ENCODE measurements around the gene HACE1.

Gene HACE1

DNA sequence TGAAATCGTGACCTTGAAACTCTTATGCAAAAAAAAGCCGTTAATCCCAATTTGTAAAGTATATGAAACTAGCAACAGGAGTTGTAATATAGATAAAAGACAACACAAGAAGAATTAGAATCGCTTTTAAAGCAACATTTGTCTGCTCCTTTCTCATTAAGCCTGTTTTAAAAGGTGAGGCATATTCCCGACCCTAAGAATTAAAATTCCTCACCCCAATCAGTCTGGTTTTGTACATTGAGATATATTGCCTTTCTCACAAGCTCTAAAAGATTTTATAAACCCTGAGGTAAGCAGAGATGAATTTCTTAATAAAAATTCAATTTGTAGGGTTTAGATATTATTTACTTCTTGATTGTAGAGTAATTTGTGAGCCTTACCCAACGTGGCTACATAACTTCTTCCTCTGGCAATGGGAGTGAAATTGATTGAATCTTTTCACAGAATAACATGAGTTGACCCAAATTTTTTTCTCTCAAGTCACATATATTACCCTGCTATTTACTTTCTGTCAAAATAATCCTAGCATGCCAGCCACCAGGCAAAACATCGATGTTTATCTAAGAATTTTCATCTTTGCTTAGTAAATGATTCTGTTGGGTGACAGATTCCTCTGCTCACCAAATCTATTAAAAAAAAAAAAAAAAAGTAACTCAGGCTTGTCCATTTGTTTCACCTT lies 173.7 kb downstream of the HACE1 start:
- no peak for DNase-seq (ENCODE audit: low spot score)

DNA sequence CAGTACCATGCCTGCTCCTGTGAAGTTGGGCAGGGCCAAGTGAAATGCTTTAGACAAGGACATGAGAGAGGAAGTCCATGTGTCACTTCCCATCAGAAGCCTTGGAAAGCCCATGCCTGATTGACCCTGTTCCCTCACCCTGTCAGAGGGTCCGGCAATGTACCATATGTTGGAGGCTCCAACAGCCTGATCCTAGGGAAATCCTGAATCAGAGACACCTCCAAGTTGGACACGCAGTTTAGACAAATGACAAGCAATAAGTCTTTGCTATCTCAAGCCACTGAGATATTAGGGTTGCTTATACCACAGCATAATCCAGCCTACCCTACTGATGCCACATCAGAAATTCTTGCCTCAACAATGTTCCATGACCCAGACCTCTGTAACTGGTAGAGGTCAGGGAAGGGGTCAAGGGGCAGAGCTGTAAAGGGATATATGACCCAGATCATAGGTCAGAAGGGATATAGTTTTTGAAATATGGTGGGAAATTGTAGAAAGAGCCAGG lies 174.8 kb downstream of the HACE1 start:
- no peak for DNase-seq (ENCODE audit: low spot score)

DNA sequence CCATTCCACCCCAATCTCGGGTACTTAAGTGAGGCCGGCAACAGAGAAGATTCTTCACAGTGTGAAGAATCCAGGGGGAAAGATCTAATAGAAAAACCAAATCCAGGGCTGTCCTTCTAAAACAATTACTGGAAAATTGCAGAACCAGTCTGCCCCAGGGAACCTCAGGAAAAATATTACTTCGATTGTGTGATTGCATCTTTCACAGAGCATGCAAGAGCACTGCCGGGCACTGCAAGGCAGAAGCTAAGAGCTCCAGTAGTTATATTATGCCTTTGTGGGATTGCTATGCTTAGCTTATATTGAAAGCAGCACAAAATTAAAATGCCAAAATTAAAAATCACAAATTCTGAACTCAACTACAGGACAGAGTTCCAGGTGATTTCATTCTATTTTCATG lies 175.9 kb downstream of the HACE1 start:
- no peak for DNase-seq (ENCODE audit: low spot score)

DNA sequence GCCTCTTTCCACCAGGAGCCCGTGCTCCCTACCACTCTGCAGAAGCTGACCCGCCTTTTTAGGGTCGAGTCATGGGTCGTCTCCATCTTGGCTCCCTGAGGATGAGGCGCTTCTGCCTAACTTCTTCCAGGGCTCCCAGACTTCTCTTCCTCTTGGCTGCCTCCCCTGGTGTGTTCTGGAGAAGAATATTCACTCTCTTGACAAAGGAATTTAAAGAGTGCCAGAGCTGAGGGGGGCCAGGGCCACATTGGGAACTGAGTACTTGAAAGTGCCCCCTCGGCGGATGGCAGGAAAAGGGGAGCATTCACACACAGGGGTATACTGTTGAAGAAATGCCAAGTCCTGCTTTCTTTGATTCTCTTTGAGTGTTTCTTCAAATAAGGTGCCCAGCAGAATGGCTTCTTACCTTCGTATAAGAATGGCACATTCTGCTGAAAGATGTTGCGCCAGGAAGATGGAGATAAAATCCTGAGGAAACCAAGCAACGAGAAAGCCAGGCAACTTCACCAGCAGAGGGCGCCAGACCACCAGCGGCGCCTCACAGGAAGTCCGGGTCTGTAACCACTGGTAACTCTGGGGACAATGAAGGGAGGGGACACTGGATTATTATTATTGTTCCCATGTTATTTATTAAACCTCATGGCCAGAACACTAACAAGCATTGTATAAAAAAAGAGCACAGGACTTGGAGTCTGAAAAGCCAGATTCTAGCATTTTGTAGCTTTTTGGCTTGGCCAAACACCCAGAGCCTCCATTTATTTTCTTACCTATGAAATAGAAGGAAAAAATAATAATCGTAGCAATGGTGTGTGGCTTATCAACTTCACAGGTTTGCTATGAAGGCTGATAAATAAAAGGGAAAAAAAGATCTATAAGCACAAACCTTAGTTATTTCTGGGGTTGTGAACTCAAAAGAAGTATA lies 176.7 kb downstream of the HACE1 start:
- DNase-seq (ENCODE audit: low spot score) = peak; percentile 68

DNA sequence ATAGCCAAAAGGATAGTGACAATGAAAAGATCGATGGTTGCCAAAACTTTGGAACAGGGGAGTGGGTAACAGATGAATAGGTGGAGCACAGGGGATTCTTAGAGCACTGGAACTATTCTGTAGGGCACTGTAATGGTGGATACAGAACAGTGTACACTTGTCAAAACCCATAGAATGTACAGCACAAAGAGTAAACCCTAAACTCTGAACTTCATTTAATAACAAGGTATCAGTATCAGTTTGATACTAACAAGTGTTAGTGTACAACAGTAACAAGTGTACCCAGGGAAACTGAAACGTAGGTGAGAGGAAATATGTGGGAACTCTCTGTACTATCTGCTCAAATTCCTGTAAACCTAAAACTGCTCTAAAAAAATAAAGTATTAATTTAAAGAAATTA lies 179.2 kb downstream of the HACE1 start:
- DNase-seq (ENCODE audit: low spot score) = no peak

DNA sequence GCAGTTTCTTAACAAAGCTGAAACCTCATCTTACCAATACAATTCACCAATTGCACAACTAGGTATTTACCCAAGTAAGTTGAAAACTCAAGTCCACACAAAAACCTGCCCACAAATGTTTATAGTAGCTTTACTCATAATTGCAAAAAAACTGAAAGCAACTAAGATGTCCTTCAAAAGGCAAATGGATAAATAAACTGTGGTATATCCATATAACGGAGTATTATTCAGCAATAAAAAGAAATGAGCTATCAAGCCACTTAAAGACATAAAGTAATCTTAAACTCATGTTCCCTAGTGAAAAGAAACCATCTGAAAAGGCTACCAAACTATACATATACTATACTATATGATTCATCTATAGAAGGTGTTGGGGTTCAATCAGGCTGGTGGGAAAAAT lies 179.7 kb downstream of the HACE1 start:
- DNase-seq (ENCODE audit: low spot score) = no peak

Measured in AG20443 (cell line).